ENCODE results near the gene GFAP.

The GFAP gene

GRCh38 chr17:44927696-44928095 is 12.4 kb upstream of the GFAP start:
- Histone ChIP-seq H3K36me3 (ENCODE audit: control insufficient read depth, insufficient read depth, low read length) (no peaks in the 10 kb centered on the region), H3K4me1 (ENCODE audit: control insufficient read depth, insufficient read depth, low read length) (no peaks in the 10 kb centered on the region), H3K27me3 (ENCODE audit: control insufficient read depth, insufficient read depth, low read length) (peaks cover 5% of the 10 kb centered on the region), H3K9me3 (ENCODE audit: control insufficient read depth, low read length) (no peaks in the 10 kb centered on the region), H3K9ac (ENCODE audit: low read length) (no peak overlapping the region), H3K4me3 (ENCODE audit: low read length) (no peak overlapping the region)

- H3K27me3 ChIP-seq (ENCODE audit: control insufficient read depth, insufficient read depth, low read length), result peaks cover 8% of the 10 kb centered on the region
- no peaks in the 10 kb centered on the region for H3K4me1 ChIP-seq (ENCODE audit: control insufficient read depth, insufficient read depth, low read length)
- no peaks in the 10 kb centered on the region for H3K9me3 ChIP-seq (ENCODE audit: control insufficient read depth, low read length)
- no peak overlapping the region for H3K4me3 ChIP-seq (ENCODE audit: low read length)
- H3K9ac ChIP-seq (ENCODE audit: low read length), result no peak overlapping the region
- no peaks in the 10 kb centered on the region for H3K36me3 ChIP-seq (ENCODE audit: control insufficient read depth, insufficient read depth, low read length)
Observed at GRCh38 chr17:44926821-44927525, 11.7 kb upstream of the GFAP start.

GRCh38 chr17:44925731-44926697 is 10.7 kb upstream of the GFAP start:
- Histone ChIP-seq H3K9me3 (ENCODE audit: control insufficient read depth, low read length) (no peaks in the 10 kb centered on the region), H3K9ac (ENCODE audit: low read length) (no peak overlapping the region), H3K4me1 (ENCODE audit: control insufficient read depth, insufficient read depth, low read length) (no peaks in the 10 kb centered on the region), H3K36me3 (ENCODE audit: control insufficient read depth, insufficient read depth, low read length) (no peaks in the 10 kb centered on the region), H3K27me3 (ENCODE audit: control insufficient read depth, insufficient read depth, low read length) (peaks cover 14% of the 10 kb centered on the region), H3K4me3 (ENCODE audit: low read length) (no peak overlapping the region)

- Histone ChIP-seq H3K4me1 (ENCODE audit: control insufficient read depth, insufficient read depth, low read length) (no peaks in the 10 kb centered on the region), H3K27me3 (ENCODE audit: control insufficient read depth, insufficient read depth, low read length) (peaks cover 24% of the 10 kb centered on the region), H3K9ac (ENCODE audit: low read length) (no peak overlapping the region), H3K4me3 (ENCODE audit: low read length) (no peak overlapping the region), H3K9me3 (ENCODE audit: control insufficient read depth, low read length) (no peaks in the 10 kb centered on the region), H3K36me3 (ENCODE audit: control insufficient read depth, insufficient read depth, low read length) (no peaks in the 10 kb centered on the region)
Observed at GRCh38 chr17:44924107-44924544, 8.8 kb upstream of the GFAP start.

GRCh38 chr17:44922746-44923470 is 7.6 kb upstream of the GFAP start:
- no peak overlapping the region for H3K9ac ChIP-seq (ENCODE audit: low read length)
- H3K27me3 ChIP-seq (ENCODE audit: control insufficient read depth, insufficient read depth, low read length), result peaks cover 24% of the 10 kb centered on the region
- H3K4me3 ChIP-seq (ENCODE audit: low read length), result no peak overlapping the region

GRCh38 chr17:44922136-44922535 is 6.8 kb upstream of the GFAP start:
- Histone ChIP-seq H3K27me3 (ENCODE audit: control insufficient read depth, insufficient read depth, low read length) (peaks cover 24% of the 10 kb centered on the region), H3K9me3 (ENCODE audit: control insufficient read depth, low read length) (no peaks in the 10 kb centered on the region), H3K36me3 (ENCODE audit: control insufficient read depth, insufficient read depth, low read length) (no peaks in the 10 kb centered on the region), H3K4me1 (ENCODE audit: control insufficient read depth, insufficient read depth, low read length) (no peaks in the 10 kb centered on the region), H3K4me3 (ENCODE audit: low read length) (no peak overlapping the region), H3K9ac (ENCODE audit: low read length) (no peak overlapping the region)

More at GRCh38 chr17:44922746-44923470, 7.6 kb upstream of the GFAP start:
- Histone ChIP-seq H3K4me1 (ENCODE audit: control insufficient read depth, insufficient read depth, low read length) (no peaks in the 10 kb centered on the region), H3K9me3 (ENCODE audit: control insufficient read depth, low read length) (no peaks in the 10 kb centered on the region), H3K36me3 (ENCODE audit: control insufficient read depth, insufficient read depth, low read length) (no peaks in the 10 kb centered on the region)

GRCh38 chr17:44921122-44921882 is 6.0 kb upstream of the GFAP start:
- H3K4me3 ChIP-seq (ENCODE audit: low read length), result no peak overlapping the region
- H3K4me1 ChIP-seq (ENCODE audit: control insufficient read depth, insufficient read depth, low read length), result no peaks in the 10 kb centered on the region
- no peaks in the 10 kb centered on the region for H3K9me3 ChIP-seq (ENCODE audit: control insufficient read depth, low read length)
- no peak overlapping the region for H3K9ac ChIP-seq (ENCODE audit: low read length)
- H3K36me3 ChIP-seq (ENCODE audit: control insufficient read depth, insufficient read depth, low read length), result no peaks in the 10 kb centered on the region
- peaks cover 24% of the 10 kb centered on the region for H3K27me3 ChIP-seq (ENCODE audit: control insufficient read depth, insufficient read depth, low read length)

GRCh38 chr17:44920565-44920940 is 5.3 kb upstream of the GFAP start:
- no peaks in the 10 kb centered on the region for H3K36me3 ChIP-seq (ENCODE audit: control insufficient read depth, insufficient read depth, low read length)
- H3K9me3 ChIP-seq (ENCODE audit: control insufficient read depth, low read length), result no peaks in the 10 kb centered on the region
- H3K27me3 ChIP-seq (ENCODE audit: control insufficient read depth, insufficient read depth, low read length), result peaks cover 27% of the 10 kb centered on the region
- no peaks in the 10 kb centered on the region for H3K4me1 ChIP-seq (ENCODE audit: control insufficient read depth, insufficient read depth, low read length)
- H3K4me3 ChIP-seq (ENCODE audit: low read length), result no peak overlapping the region
- no peak overlapping the region for H3K9ac ChIP-seq (ENCODE audit: low read length)

- Histone ChIP-seq H3K4me1 (ENCODE audit: control insufficient read depth, insufficient read depth, low read length) (no peaks in the 10 kb centered on the region), H3K36me3 (ENCODE audit: control insufficient read depth, insufficient read depth, low read length) (no peaks in the 10 kb centered on the region), H3K4me3 (ENCODE audit: low read length) (no peak overlapping the region), H3K9ac (ENCODE audit: low read length) (no peak overlapping the region), H3K9me3 (ENCODE audit: control insufficient read depth, low read length) (no peaks in the 10 kb centered on the region), H3K27me3 (ENCODE audit: control insufficient read depth, insufficient read depth, low read length) (peaks cover 27% of the 10 kb centered on the region)
Observed at GRCh38 chr17:44919885-44920564, 4.7 kb upstream of the GFAP start.

- Histone ChIP-seq H3K36me3 (ENCODE audit: control insufficient read depth, insufficient read depth, low read length) (no peaks in the 10 kb centered on the region), H3K27me3 (ENCODE audit: control insufficient read depth, insufficient read depth, low read length) (peaks cover 27% of the 10 kb centered on the region), H3K9ac (ENCODE audit: low read length) (no peak overlapping the region), H3K9me3 (ENCODE audit: control insufficient read depth, low read length) (no peaks in the 10 kb centered on the region), H3K4me1 (ENCODE audit: control insufficient read depth, insufficient read depth, low read length) (no peaks in the 10 kb centered on the region), H3K4me3 (ENCODE audit: low read length) (no peak overlapping the region)
Observed at GRCh38 chr17:44919411-44919810, 4.1 kb upstream of the GFAP start.

- no peaks in the 10 kb centered on the region for H3K9me3 ChIP-seq (ENCODE audit: control insufficient read depth, low read length)
- no peaks in the 10 kb centered on the region for H3K4me1 ChIP-seq (ENCODE audit: control insufficient read depth, insufficient read depth, low read length)
- H3K9ac ChIP-seq (ENCODE audit: low read length), result no peak overlapping the region
- peaks cover 38% of the 10 kb centered on the region for H3K27me3 ChIP-seq (ENCODE audit: control insufficient read depth, insufficient read depth, low read length)
- no peak overlapping the region for H3K4me3 ChIP-seq (ENCODE audit: low read length)
- no peaks in the 10 kb centered on the region for H3K36me3 ChIP-seq (ENCODE audit: control insufficient read depth, insufficient read depth, low read length)
Observed at GRCh38 chr17:44918006-44918405, 2.7 kb upstream of the GFAP start.
